Measurements from ENCODE around the gene COL12A1.

- TF ChIP-seq ELF4 (CRISPR knock-in tag; IDR thresholded peaks at IDR 0.05; ENCODE audit: borderline replicate concordance), result no peak
- no peak for TF ChIP-seq ZFX (CRISPR knock-in tag; IDR thresholded peaks at IDR 0.05; ENCODE audit: low read depth)
- TF ChIP-seq RBFOX2 (IDR thresholded peaks at IDR 0.05; ENCODE audit: low read depth, low read length), result no peak
- no peak for TF ChIP-seq ZNF556 (CRISPR knock-in tag; IDR thresholded peaks at IDR 0.05; ENCODE audit: borderline replicate concordance)
- no peak for TF ChIP-seq SIN3A (IDR thresholded peaks at IDR 0.05; ENCODE audit: borderline replicate concordance, low read depth, low read length)
- TF ChIP-seq POLR2A (IDR thresholded peaks at IDR 0.05; ENCODE audit: insufficient read depth in 1 of 2, low read depth in 2 of 2, low read length in 2 of 2), result no peak
- no peak for TF ChIP-seq FOXP1 (IDR thresholded peaks at IDR 0.05)
- TF ChIP-seq FOXP1 (CRISPR knock-in tag; IDR thresholded peaks at IDR 0.05), result no peak
- TF ChIP-seq ATF1 (CRISPR knock-in tag; IDR thresholded peaks at IDR 0.05), result no peak
- TF ChIP-seq RARA (CRISPR knock-in tag; IDR thresholded peaks at IDR 0.05), result no peak
- no peak for TF ChIP-seq MIXL1 (CRISPR knock-in tag; IDR thresholded peaks at IDR 0.05)
- no peak for TF ChIP-seq ZNF256 (CRISPR knock-in tag; conservative IDR thresholded peaks at IDR 0.05)
Observed at GRCh38 chr6:75211920-75212590, 6.2 kb upstream of the COL12A1 start.
